Stimulated activated CD8-positive, alpha-beta memory T cell treated with anti-CD3 and anti-CD28 coated beads, Interleukin-4, amount 100 ng/mL, for 24 hours (primary cell): ENCODE measurements around the gene ZNF391.
"Not testable (repeated sequence)": the region's sequence is repeated elsewhere in the genome, so short reads cannot be mapped to it uniquely, and the experiment has no call there.

Experiments
- DNase-seq: peaks from one replicate; pipeline ENCODE4 v3.0.0-alpha.2; 2020; ENCODE audit warnings: low read depth

The ZNF391 gene

DNA sequence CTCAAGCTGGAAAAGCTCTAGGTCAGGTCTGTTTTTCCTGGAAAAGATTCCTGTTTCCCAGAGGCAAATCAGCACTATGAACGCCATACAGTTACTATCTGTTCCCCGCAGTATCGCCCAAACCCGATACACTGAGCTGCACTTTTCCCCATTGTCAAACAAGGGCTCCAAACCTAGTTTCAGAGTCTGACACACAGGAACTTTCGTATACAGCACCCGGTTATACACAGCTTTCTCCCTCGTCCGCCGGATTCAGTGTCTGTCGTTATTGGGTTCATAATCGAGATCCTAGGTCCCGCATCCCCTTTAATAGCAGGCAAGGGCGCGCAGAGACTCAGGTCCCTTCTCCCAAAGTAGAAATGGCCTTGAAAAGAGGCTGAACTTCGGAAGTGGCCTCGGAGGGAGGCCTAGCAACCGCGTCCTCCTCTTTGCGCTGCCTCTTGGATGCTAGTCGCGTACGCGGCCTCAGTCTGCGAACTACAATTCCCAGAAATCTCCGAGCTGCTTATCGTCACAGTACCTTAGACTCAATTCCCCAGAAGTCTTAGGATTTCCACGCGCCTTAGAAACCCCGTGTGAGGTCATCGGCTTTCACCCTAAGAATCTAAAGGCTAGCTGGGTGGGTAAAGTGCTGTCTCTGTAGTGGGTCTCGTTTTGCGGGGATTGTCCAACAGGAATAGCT, 34.2 kb downstream of the ZNF391 start:
- DNase-seq: no peak

GRCh38 chr6:27424851-27425250, 36.3 kb downstream of the ZNF391 start:
- DNase-seq: not testable (repeated sequence)

GRCh38 chr6:27426045-27426620, 37.6 kb downstream of the ZNF391 start:
- no peak for DNase-seq

- no peak for DNase-seq
Measured at GRCh38 chr6:27428502-27428901, 39.9 kb downstream of the ZNF391 start.

DNA sequence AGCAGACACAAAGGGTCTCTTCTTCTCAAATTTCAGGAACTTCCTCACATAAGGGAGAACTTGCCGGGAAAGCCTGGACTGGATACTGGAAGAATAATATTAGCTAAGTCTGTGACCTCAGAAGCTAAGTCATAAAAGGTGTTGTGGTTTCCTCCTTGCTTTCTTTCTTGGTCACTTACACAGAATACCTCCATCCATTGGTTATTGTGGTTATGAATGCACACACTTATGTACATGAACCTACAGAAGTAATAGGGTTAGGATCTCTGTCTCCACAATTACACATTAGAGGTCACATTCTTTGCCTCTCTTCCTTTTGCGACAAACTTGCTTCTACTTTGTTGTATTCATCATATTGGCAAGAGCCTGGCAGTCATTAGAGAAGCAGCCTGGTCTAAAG, 40.4 kb downstream of the ZNF391 start:
- DNase-seq: no peak

DNA sequence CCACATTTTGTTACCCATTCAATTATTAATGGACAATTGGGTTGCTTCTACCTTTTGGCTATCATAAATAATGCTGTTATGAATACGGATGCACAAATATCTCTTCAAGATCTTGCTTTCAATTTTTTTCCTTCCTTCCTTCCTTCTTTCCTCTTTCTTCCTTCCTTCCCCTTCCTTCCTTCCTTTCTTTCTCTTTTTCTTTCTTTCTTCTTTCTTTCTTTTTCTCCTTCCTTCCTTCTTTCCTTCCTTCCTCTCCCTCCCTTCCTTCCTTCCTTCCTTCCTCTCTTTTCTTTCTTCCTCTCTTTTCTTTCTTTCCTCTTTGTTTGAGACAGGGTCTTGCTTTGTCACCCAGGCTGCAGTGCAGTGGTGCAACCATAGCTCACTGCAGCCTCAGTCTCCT, 45.2 kb downstream of the ZNF391 start:
- no peak for DNase-seq

- no peak for DNase-seq
Measured at GRCh38 chr6:27439371-27439770, 50.8 kb downstream of the ZNF391 start.

- DNase-seq: no peak
Measured at GRCh38 chr6:27441001-27441400, 52.4 kb downstream of the ZNF391 start.

- DNase-seq: no peak
Measured at GRCh38 chr6:27442932-27443331, 54.4 kb downstream of the ZNF391 start.

- DNase-seq: no peak
Measured at GRCh38 chr6:27448456-27448855, 59.9 kb downstream of the ZNF391 start.

DNA sequence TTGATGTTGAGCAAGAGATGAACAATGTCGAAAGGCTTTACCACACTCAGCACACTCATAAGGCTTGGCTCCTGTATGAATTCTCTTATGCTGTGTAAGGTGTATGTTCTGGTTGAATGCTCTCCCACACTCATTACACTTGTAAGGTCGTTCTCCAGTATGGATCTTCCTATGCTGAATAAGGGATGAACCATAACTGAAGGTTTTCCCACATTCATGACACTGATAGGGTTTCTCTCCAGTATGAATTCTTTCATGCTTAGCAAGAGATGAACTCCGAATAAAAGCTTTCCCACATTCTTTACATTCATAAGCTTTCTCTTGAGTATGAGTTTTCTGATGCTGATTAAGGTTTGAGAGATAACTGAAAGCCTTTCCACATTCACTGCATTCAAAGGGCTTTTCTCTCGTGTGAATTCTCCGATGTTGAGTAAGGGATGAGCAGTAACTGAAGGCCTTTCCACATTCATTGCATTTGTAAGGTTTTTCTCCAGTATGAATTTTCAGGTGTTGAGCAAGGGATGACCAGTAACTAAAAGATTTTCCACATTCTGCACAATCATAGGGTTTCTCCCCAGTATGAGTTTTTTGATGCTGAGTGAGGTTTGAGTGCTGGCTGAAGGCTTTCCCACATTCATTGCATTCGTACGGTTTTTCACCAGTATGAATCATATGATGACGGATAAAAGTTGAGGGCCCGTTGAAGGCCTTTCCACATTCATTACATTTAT, 63.3 kb downstream of the ZNF391 start:
- DNase-seq: no peak

- no peak for DNase-seq
Measured at GRCh38 chr6:27452496-27452897, 63.9 kb downstream of the ZNF391 start.
